SK-N-SH (cell line): ENCODE measurements around the gene ZNF573. TPM values are rescaled to one million over a fixed set of nuclear protein-coding genes. Genes with fewer than 3 reads are reported as not detected.

Experiments used
- CTCF ChIA-PET: fragments of 300-600, 350-600 bp; formaldehyde crosslinking; extraction: SDS; loops from one replicate; lab custom pipeline; 2021; lab: Yijun Ruan, JAX
- POLR2A ChIA-PET: fragments of 350-600 bp; sonication (Branson Sonifier 250); formaldehyde crosslinking; extraction: SDS; loops from one replicate; lab custom pipeline; 2020; ENCODE audit warnings: antibody characterized with exemption, inconsistent platforms; lab: Yijun Ruan, JAX
- DNase-seq: peaks from one replicate; pipeline ENCODE4 v3.0.0; 2012
- H2AFZ ChIP-seq: fragments of 200-600 bp; sonication (generic); 2 replicates; pipeline ENCODE4 v1.8.1; 2016; ENCODE audit warnings: antibody characterized with exemption, mild to moderate bottlenecking, low read depth
- H3F3A ChIP-seq: fragments of 200-600 bp; sonication (generic); replicated peaks from 2 replicates; pipeline ENCODE3; 2016; ENCODE audit warnings: antibody characterized with exemption, mild to moderate bottlenecking; ENCODE audit not compliant: insufficient read depth
- H3K27ac ChIP-seq, 2 experiments: fragments of 200-500 bp in 1 of 2; fragments of 200-600 bp in 1 of 2; sonication (Bioruptor generic) in 1 of 2; sonication (generic), shearing (Covaris generic) in 1 of 2; 2 replicates each; pipeline versions ENCODE4 v1.5.1 to v1.6.1; 2014 to 2016; ENCODE audit warnings: low read depth in 2 of 2, inconsistent platforms in 1 of 2, low read length in 1 of 2, mild to moderate bottlenecking in 1 of 2, mixed read lengths in 1 of 2
- H3K27me3 ChIP-seq: fragments of 200-600 bp; sonication (generic), shearing (Covaris generic); 2 replicates; pipeline ENCODE4 v1.6.1; 2016; ENCODE audit warnings: mixed run types; ENCODE audit not compliant: insufficient read depth
- H3K36me3 ChIP-seq, 2 experiments: fragments of 200-500 bp in 1 of 2; fragments of 200-600 bp in 1 of 2; sonication (Bioruptor generic) in 1 of 2; sonication (generic) in 1 of 2; replicated peaks in 1 of 2; 2 replicates each; pipeline versions ENCODE3 to v1.5.1; 2014 to 2016; ENCODE audit warnings: low read length in 1 of 2, mild to moderate bottlenecking in 1 of 2; ENCODE audit not compliant: insufficient read depth in 2 of 2, control insufficient read depth in 1 of 2
- H3K4me1 ChIP-seq, 2 experiments: fragments of 200-500 bp in 1 of 2; fragments of 200-600 bp in 1 of 2; sonication (Bioruptor generic) in 1 of 2; sonication (generic), shearing (Covaris generic) in 1 of 2; 2 replicates each; pipeline versions ENCODE4 v1.5.1 to v1.6.1; 2014 to 2016; ENCODE audit warnings: low read depth in 1 of 2, low read length in 1 of 2, mixed run types in 1 of 2; ENCODE audit not compliant: insufficient read depth in 2 of 2, control insufficient read depth in 1 of 2
- H3K4me2 ChIP-seq: fragments of 200-600 bp; sonication (generic), shearing (Covaris generic); 2 replicates; pipeline ENCODE4 v1.6.1; 2017; ENCODE audit warnings: mixed run types
- H3K4me3 ChIP-seq, 2 experiments: fragments of 200-500 bp in 1 of 2; fragments of 200-600 bp in 1 of 2; sonication (Bioruptor generic) in 1 of 2; sonication (generic), shearing (Covaris generic) in 1 of 2; 2 replicates each; pipeline versions ENCODE4 v1.5.1 to v1.8.1; 2014 to 2016; ENCODE audit warnings: low read depth in 2 of 2, inconsistent platforms in 1 of 2, low read length in 1 of 2, mild to moderate bottlenecking in 1 of 2, mixed read lengths in 1 of 2, moderate library complexity in 1 of 2
- H3K79me2 ChIP-seq: fragments of 200-600 bp; sonication (generic); 2 replicates; pipeline ENCODE4 v1.8.1; 2017; ENCODE audit warnings: mild to moderate bottlenecking; ENCODE audit not compliant: insufficient read depth
- H3K9ac ChIP-seq: fragments of 200-600 bp; sonication (generic); 2 replicates; pipeline ENCODE4 v1.6.1; 2017; ENCODE audit warnings: mixed run types
- H3K9me2 ChIP-seq: fragments of 200-600 bp; sonication (generic); 2 replicates; pipeline ENCODE4 v1.6.1; 2017; ENCODE audit warnings: mixed run types
- H3K9me3 ChIP-seq: fragments of 200-600 bp; sonication (generic); 2 replicates; pipeline ENCODE4 v1.6.1; 2017; ENCODE audit warnings: mixed run types, mild to moderate bottlenecking, moderate library complexity
- H4K20me1 ChIP-seq: fragments of 200-600 bp; sonication (generic); 2 replicates; pipeline ENCODE4 v1.6.1; 2017; ENCODE audit warnings: mild to moderate bottlenecking, mixed run types; ENCODE audit not compliant: insufficient read depth
- CHD2 ChIP-seq: fragments of 150-350 bp; IDR thresholded peaks from 2 replicates; pipeline ENCODE4 v1.6.1; 2018; ENCODE audit warnings: low read length; ENCODE audit not compliant: partially characterized antibody
- EZH2phosphoT487 ChIP-seq: fragments of 200-600 bp; sonication (generic); IDR thresholded peaks from 2 replicates; pipeline ENCODE4 v1.6.1; 2017; ENCODE audit warnings: low read depth, mixed run types, mild to moderate bottlenecking, antibody characterized with exemption, moderate library complexity, borderline replicate concordance
- FOSL2 ChIP-seq: IDR thresholded peaks from 2 replicates; pipeline ENCODE4 v1.4.0; 2012; ENCODE audit warnings: low read depth, mild to moderate bottlenecking, moderate library complexity, borderline replicate concordance
- FOXJ3 ChIP-seq: sonication (generic); formaldehyde crosslinking; IDR thresholded peaks from 2 replicates; pipeline ENCODE4 v1.5.1; 2020; ENCODE audit warnings: mild to moderate bottlenecking, missing genetic modification reagents
- FOXM1 ChIP-seq: IDR thresholded peaks from 2 replicates; pipeline ENCODE4 v1.4.0; 2012; ENCODE audit warnings: low read depth, mild to moderate bottlenecking
- MEF2A ChIP-seq: IDR thresholded peaks from 2 replicates; pipeline ENCODE4 v1.4.0; 2012; ENCODE audit warnings: low read depth, borderline replicate concordance
- MXI1 ChIP-seq: IDR thresholded peaks from 2 replicates; pipeline ENCODE4 v1.6.1; 2012; ENCODE audit warnings: mild to moderate bottlenecking, low read depth, low read length, improper control_type of control experiment
- NRF1 ChIP-seq: IDR thresholded peaks from 2 replicates; pipeline ENCODE4 v1.6.1; 2012; ENCODE audit warnings: low read depth, mild to moderate bottlenecking, low read length
- RAD21 ChIP-seq: IDR thresholded peaks from 2 replicates; pipeline ENCODE4 v1.6.1; 2012; ENCODE audit warnings: mild to moderate bottlenecking, low read length
- RCOR1 ChIP-seq: fragments of 150-350 bp; IDR thresholded peaks from 2 replicates; pipeline ENCODE4 v1.6.1; 2017; ENCODE audit warnings: antibody characterized with exemption, low read length
- RFX5 ChIP-seq: IDR thresholded peaks from 2 replicates; pipeline ENCODE4 v1.6.1; 2012; ENCODE audit warnings: mild to moderate bottlenecking, improper control_type of control experiment, low read length
- SMC3 ChIP-seq: IDR thresholded peaks from 2 replicates; pipeline ENCODE4 v1.6.1; 2012; ENCODE audit warnings: low read depth, low read length, improper control_type of control experiment
- TAF1 ChIP-seq: IDR thresholded peaks from 2 replicates; pipeline ENCODE4 v1.6.1; 2012; ENCODE audit warnings: low read depth, mild to moderate bottlenecking, low read length, moderate library complexity, borderline replicate concordance
- TCF12 ChIP-seq: IDR thresholded peaks from 2 replicates; pipeline ENCODE4 v1.4.0; 2012
- WGBS: methylation state at CpG from one replicate; pipeline ENCODE4 v1.1.6; 2017; ENCODE audit warnings: low lambda C conversion rate; 5-methylcytosine and 5-hydroxymethylcytosine counted together
- polyA plus RNA-seq, 3 experiments: library from polyadenylated mRNA; depleted of rRNA; stranded (reverse); fragments of >200 nt; gene quantifications; 2 replicates each; pipeline ENCODE4 v1.2.3, GENCODE V29; 2012
- TF ChIP-seq, protein P1 (sequence below): fragments of 150-350 bp; IDR thresholded peaks from 2 replicates; pipeline ENCODE4 v1.6.1; 2017; ENCODE audit warnings: antibody characterized with exemption, low read length, low read depth, borderline replicate concordance
- TF ChIP-seq, protein P2 (sequence below): IDR thresholded peaks from 2 replicates; pipeline ENCODE4 v1.4.0; 2012; ENCODE audit warnings: low read depth, borderline replicate concordance
- TF ChIP-seq, protein P3 (sequence below): IDR thresholded peaks from 2 replicates; pipeline ENCODE4 v1.4.0; 2012; ENCODE audit warnings: low read depth
- TF ChIP-seq, protein P4 (sequence below): IDR thresholded peaks from 2 replicates; pipeline ENCODE4 v1.4.0; 2012; ENCODE audit warnings: low read depth, borderline replicate concordance

ZNF573 gene
- polyA plus RNA-seq, 1 of the 3 experiments (the other 2 are of a cell fraction): 1.3 TPM

DNA sequence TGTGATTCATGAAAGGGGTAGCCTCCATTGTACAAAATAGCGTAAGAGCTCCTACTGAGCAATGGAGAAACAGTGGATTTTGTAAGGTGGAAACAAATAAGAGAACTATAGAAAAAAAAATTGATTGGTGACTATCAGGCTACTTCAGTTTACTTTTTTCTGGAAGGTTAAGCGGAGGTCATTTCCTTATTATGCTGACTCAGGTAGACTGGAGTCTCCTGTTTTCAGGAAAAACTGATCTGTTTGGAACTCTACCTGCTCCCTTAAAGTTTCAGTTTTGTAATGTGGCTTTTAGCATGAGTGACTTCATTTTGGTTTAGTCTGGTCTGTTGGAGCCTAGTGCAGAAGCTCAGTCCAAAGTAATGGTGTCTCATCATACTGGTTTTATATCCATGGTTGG lies 63.2 kb downstream of the ZNF573 start:
- H3K9me2 ChIP-seq: no peaks in the 10 kb centered on the region
- H3K9ac ChIP-seq: no peak overlapping the region
- H4K20me1 ChIP-seq: no peaks in the 10 kb centered on the region
- POLR2A ChIA-PET: no interaction called here
- no peak overlapping the region for H3K27ac ChIP-seq
- no peaks in the 10 kb centered on the region for H3K27me3 ChIP-seq
- no peak overlapping the region for H3K4me3 ChIP-seq
- no peak overlapping the region for H2AFZ ChIP-seq
- peaks cover 8% of the 10 kb centered on the region for H3F3A ChIP-seq
- TF ChIP-seq, protein P1, sequence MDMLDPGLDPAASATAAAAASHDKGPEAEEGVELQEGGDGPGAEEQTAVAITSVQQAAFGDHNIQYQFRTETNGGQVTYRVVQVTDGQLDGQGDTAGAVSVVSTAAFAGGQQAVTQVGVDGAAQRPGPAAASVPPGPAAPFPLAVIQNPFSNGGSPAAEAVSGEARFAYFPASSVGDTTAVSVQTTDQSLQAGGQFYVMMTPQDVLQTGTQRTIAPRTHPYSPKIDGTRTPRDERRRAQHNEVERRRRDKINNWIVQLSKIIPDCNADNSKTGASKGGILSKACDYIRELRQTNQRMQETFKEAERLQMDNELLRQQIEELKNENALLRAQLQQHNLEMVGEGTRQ: no peak
- TF ChIP-seq TAF1 (no peak), FOXM1 (no peak), EZH2phosphoT487 (no peak), RCOR1 (no peak), TCF12 (no peak)
- TF ChIP-seq, protein P2, sequence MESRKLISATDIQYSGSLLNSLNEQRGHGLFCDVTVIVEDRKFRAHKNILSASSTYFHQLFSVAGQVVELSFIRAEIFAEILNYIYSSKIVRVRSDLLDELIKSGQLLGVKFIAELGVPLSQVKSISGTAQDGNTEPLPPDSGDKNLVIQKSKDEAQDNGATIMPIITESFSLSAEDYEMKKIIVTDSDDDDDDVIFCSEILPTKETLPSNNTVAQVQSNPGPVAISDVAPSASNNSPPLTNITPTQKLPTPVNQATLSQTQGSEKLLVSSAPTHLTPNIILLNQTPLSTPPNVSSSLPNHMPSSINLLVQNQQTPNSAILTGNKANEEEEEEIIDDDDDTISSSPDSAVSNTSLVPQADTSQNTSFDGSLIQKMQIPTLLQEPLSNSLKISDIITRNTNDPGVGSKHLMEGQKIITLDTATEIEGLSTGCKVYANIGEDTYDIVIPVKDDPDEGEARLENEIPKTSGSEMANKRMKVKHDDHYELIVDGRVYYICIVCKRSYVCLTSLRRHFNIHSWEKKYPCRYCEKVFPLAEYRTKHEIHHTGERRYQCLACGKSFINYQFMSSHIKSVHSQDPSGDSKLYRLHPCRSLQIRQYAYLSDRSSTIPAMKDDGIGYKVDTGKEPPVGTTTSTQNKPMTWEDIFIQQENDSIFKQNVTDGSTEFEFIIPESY: no peak
- TF ChIP-seq, protein P3, sequence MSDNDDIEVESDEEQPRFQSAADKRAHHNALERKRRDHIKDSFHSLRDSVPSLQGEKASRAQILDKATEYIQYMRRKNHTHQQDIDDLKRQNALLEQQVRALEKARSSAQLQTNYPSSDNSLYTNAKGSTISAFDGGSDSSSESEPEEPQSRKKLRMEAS: no peak
- TF ChIP-seq, protein P4, sequence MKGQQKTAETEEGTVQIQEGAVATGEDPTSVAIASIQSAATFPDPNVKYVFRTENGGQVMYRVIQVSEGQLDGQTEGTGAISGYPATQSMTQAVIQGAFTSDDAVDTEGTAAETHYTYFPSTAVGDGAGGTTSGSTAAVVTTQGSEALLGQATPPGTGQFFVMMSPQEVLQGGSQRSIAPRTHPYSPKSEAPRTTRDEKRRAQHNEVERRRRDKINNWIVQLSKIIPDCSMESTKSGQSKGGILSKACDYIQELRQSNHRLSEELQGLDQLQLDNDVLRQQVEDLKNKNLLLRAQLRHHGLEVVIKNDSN: no peak
- no peak overlapping the region for H3K4me2 ChIP-seq
- no peak for DNase-seq
- WGBS: 100% methylated on average over 2 of the region's 2 CpGs
- CTCF ChIA-PET: no interaction called here
- no peaks in the 10 kb centered on the region for H3K9me3 ChIP-seq
- peaks cover 7% of the 10 kb centered on the region in 2 experiments; a peak in 2 of 4 replicates for H3K4me1 ChIP-seq
- H3K36me3 ChIP-seq: peaks cover 10 to 24% of the 10 kb centered on the region in 2 experiments
- H3K79me2 ChIP-seq: peaks cover 18% of the 10 kb centered on the region

DNA sequence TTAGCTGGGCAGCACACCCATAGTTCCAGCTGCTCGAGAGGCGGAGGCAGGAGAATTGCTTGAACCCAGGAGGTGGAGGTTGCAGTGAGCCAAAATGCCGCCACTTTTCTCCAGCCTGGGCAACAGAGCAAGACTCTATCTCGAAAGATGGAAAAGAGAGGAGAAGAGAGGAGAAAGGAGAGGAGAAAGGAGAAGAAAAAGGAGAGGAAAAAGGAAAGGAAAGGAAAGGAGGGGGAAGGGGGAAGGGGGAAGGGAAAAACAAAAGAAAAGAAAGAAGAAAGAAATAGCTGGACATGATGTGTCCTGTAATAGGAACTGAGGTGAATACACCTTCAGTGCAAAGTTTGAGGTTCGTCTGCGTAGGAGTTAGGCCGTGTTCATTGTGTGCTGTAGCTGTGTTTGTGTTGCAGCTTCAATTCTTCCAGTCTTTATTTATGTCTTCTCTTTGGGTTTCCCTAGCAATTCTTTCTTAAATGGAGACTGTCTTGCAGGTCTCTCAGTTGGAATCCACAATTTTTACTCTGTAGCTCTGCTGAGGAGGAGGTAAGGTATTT lies 73.3 kb downstream of the ZNF573 start:
- Histone ChIP-seq H4K20me1 (no peaks in the 10 kb centered on the region), H3K9me2 (no peaks in the 10 kb centered on the region), H3K27me3 (no peaks in the 10 kb centered on the region), H3K9ac (no peak overlapping the region), H2AFZ (no peak overlapping the region), H3K4me1 (no peaks in the 10 kb centered on the region), H3K4me3 (no peak overlapping the region), H3K36me3 (peaks cover 11 to 45% of the 10 kb centered on the region in 2 experiments), H3F3A (no peaks in the 10 kb centered on the region), H3K79me2 (no peaks in the 10 kb centered on the region), H3K27ac (no peak overlapping the region), H3K9me3 (peaks cover 8% of the 10 kb centered on the region; the same call in 1 of the 2 replicates), H3K4me2 (no peak overlapping the region)
- TF ChIP-seq FOXM1: no peak
- no peak for TF ChIP-seq SMC3
- TF ChIP-seq RFX5: no peak
- TF ChIP-seq RAD21: no peak
- TF ChIP-seq EZH2phosphoT487: no peak
- no peak for TF ChIP-seq FOXJ3 (CRISPR knock-in tag)
- TF ChIP-seq FOSL2: no peak
- no peak for TF ChIP-seq MXI1
- TF ChIP-seq NRF1: no peak
- TF ChIP-seq CHD2: no peak
- TF ChIP-seq MEF2A: no peak
- ChIA-PET POLR2A (interaction anchor here (0.9 kb wide), 1 partner anchor 14 kb away, joined by 3 read pairs; no protein-coding TSS in a partner anchor), CTCF (interaction anchor here (0.6 kb wide), 1 partner anchor 36 kb away, joined by 3 read pairs; no protein-coding TSS in a partner anchor)
- WGBS: 88% methylated on average over 7 of the region's 7 CpGs
- DNase-seq: no peak
